SK-N-SH (cell line): ENCODE results near the gene PRSS16. TPM values are rescaled to one million over a fixed set of nuclear protein-coding genes. Genes with fewer than 3 reads are reported as not detected.

Experiments
- polyA plus RNA-seq, 3 experiments: library from polyadenylated mRNA; depleted of rRNA; stranded (reverse); fragments of >200 nt; gene quantifications; 2 replicates each; pipeline ENCODE4 v1.2.3, GENCODE V29; 2012

Gene PRSS16
- polyA plus RNA-seq, 1 of the 3 experiments (the other 2 are of a cell fraction) = 0.07 TPM

Other genes with a start within 250 kb of the PRSS16 start
- gene POM121L2, start 64.6 kb downstream of the PRSS16 start, polyA plus RNA-seq (2012; rRNA removed) = not detected in 2 replicates
- gene ZNF391, start 141.1 kb downstream of the PRSS16 start, polyA plus RNA-seq (2012; rRNA removed) = 0.77 and 1.1 TPM in 2 replicates
- 1.6 and 2.3 TPM in 2 replicates for gene ZNF184, start 225.4 kb downstream of the PRSS16 start, polyA plus RNA-seq (2012; rRNA removed)